Measurements from ENCODE around the gene PLPP3. TPM values are rescaled to one million over a fixed set of nuclear protein-coding genes. Genes with fewer than 3 reads are reported as not detected.

Gene PLPP3
- polyA plus RNA-seq, 2 donors, result 2.7 to 12.4 TPM

DNA sequence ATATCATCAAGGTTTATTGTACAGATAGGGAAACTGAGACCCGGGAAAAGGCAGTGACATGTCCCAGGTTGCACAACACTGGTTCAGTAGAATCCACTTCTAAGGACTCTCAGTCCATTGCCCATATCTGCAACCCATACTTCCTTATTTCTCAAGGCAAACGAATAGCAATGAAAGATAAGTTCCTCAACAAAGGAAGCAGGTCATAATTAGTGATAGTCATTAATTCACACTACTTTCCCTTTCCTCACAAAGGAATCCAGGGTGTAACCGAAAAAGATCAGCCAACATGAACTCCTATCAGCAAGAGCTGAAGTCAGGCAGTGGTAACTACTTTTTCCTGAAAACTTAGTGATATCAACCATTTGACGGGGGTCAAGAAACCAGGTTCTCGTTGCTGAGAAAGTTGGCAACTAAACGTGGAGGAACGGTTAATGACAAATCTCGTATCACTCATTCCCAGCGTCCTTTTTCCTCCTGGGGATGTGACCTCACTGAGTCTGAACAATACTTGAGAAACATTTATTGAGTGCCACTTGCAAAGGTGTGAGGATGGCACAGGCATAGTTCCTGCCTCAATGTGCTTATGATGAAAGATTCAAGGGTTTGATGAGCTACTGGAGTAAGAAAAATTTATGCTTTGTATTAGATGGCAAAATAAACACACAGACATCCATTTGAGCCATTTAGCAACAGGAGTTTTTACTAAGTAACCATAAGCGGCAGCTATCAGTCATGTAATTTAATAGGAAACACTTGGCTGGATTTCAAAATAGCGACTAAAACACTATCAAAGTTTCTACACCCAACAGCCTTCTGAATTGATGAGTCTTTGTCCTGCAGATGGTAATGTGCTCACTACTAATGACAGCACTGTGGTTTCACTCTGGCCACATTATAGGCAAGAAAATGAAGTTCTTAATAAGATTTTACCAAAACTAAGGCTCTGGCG, 82.3 kb downstream of the PLPP3 start:
- Histone ChIP-seq H3K4me1 (ENCODE audit: control insufficient read depth in 2 of 2, insufficient read depth in 2 of 2, low read length in 1 of 2) (peaks cover under 1 to 4% of the 10 kb centered on the region in 2 donors), H3K4me3 (ENCODE audit: low read depth in 1 of 2, low read length in 2 of 2) (no peak overlapping the region), H3K9me3 (ENCODE audit: control insufficient read depth in 2 of 2, insufficient read depth in 1 of 2, low read depth in 1 of 2, low read length in 1 of 2) (no peaks in the 10 kb centered on the region), H3K27me3 (ENCODE audit: control insufficient read depth in 1 of 2, insufficient read depth in 2 of 2, low read length in 2 of 2) (no peaks in the 10 kb centered on the region), H3K27ac (ENCODE audit: low read depth in 2 of 2, low read length in 1 of 2) (no peak overlapping the region), H3K36me3 (ENCODE audit: control insufficient read depth in 2 of 2, insufficient read depth in 2 of 2, low read length in 1 of 2) (peaks cover 3 to 12% of the 10 kb centered on the region in 2 donors)
- 62 to 75% methylated on average over 12 of the region's 12 CpGs for WGBS, 2 donors

DNA sequence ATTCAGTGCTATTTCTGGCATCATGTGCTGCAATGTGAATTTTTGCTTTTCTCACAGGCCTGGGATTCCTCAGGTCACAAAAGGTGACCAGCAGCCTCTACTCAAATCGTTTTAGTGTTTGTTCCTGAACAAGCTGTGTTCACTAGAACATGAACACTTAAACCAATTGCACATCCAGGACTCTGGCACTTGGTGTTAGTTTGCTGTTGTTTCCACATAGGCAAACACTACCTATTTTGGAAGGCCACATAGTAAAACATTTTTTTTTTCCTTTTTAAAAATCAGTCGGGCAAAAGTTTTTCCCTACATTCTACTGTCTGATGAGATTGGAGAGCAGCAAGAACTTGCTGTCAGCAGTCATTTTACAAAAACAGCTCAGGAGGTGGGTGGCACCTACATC, 83.2 kb downstream of the PLPP3 start:
- H3K4me3 ChIP-seq (ENCODE audit: low read depth in 1 of 2, low read length in 2 of 2), result no peak overlapping the region
- no peak overlapping the region for H3K27ac ChIP-seq (ENCODE audit: low read depth in 2 of 2, low read length in 1 of 2)
- H3K36me3 ChIP-seq (ENCODE audit: control insufficient read depth in 2 of 2, insufficient read depth in 2 of 2, low read length in 1 of 2), result peaks cover 3 to 12% of the 10 kb centered on the region in 2 donors
- peaks cover 2 to 9% of the 10 kb centered on the region in 2 donors for H3K4me1 ChIP-seq (ENCODE audit: control insufficient read depth in 2 of 2, insufficient read depth in 2 of 2, low read length in 1 of 2)
- H3K27me3 ChIP-seq (ENCODE audit: control insufficient read depth in 1 of 2, insufficient read depth in 2 of 2, low read length in 2 of 2), result no peaks in the 10 kb centered on the region
- WGBS, 2 donors, result 49 to 50% methylated on average over 2 of the region's 2 CpGs
- no peaks in the 10 kb centered on the region for H3K9me3 ChIP-seq (ENCODE audit: control insufficient read depth in 2 of 2, insufficient read depth in 1 of 2, low read depth in 1 of 2, low read length in 1 of 2)

DNA sequence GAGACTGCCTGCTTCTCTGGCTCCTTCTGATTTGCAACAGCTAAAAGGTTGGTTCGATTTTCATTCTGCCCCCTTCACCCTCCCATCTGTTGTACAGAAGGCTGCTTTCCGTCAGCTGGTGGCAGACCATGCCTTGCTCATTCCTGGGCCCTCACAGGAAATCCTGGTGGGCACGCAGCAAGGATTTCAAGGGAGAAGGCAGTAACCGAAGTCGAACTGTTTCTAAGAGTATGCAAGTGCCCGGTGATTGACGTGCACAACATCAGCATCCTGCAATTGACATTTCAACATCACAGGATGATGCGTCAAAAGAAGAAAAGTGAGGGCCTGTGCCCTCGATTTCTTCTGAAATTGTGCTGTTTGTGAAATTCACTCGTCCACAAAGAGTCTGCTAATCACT, 83.8 kb downstream of the PLPP3 start:
- Histone ChIP-seq H3K4me1 (ENCODE audit: control insufficient read depth in 2 of 2, insufficient read depth in 2 of 2, low read length in 1 of 2) (peaks cover 2 to 9% of the 10 kb centered on the region in 2 donors), H3K36me3 (ENCODE audit: control insufficient read depth in 2 of 2, insufficient read depth in 2 of 2, low read length in 1 of 2) (peaks cover 3 to 12% of the 10 kb centered on the region in 2 donors), H3K27ac (ENCODE audit: low read depth in 2 of 2, low read length in 1 of 2) (no peak overlapping the region), H3K4me3 (ENCODE audit: low read depth in 1 of 2, low read length in 2 of 2) (no peak overlapping the region), H3K27me3 (ENCODE audit: control insufficient read depth in 1 of 2, insufficient read depth in 2 of 2, low read length in 2 of 2) (no peaks in the 10 kb centered on the region), H3K9me3 (ENCODE audit: control insufficient read depth in 2 of 2, insufficient read depth in 1 of 2, low read depth in 1 of 2, low read length in 1 of 2) (no peaks in the 10 kb centered on the region)
- 83 to 86% methylated on average over 10 of the region's 10 CpGs for WGBS, 2 donors

GRCh38 chr1:56494306-56494705, 85.1 kb downstream of the PLPP3 start:
- H3K27me3 ChIP-seq (ENCODE audit: control insufficient read depth in 1 of 2, insufficient read depth in 2 of 2, low read length in 2 of 2), result no peaks in the 10 kb centered on the region
- no peak overlapping the region for H3K4me3 ChIP-seq (ENCODE audit: low read depth in 1 of 2, low read length in 2 of 2)
- H3K36me3 ChIP-seq (ENCODE audit: control insufficient read depth in 2 of 2, insufficient read depth in 2 of 2, low read length in 1 of 2), result peaks cover 3 to 8% of the 10 kb centered on the region in 2 donors
- peaks cover 2 to 9% of the 10 kb centered on the region in 2 donors for H3K4me1 ChIP-seq (ENCODE audit: control insufficient read depth in 2 of 2, insufficient read depth in 2 of 2, low read length in 1 of 2)
- 79 to 86% methylated on average over 5 of the region's 5 CpGs for WGBS, 2 donors
- H3K27ac ChIP-seq (ENCODE audit: low read depth in 2 of 2, low read length in 1 of 2), result no peak overlapping the region
- H3K9me3 ChIP-seq (ENCODE audit: control insufficient read depth in 2 of 2, insufficient read depth in 1 of 2, low read depth in 1 of 2, low read length in 1 of 2), result no peaks in the 10 kb centered on the region

- Histone ChIP-seq H3K27me3 (ENCODE audit: control insufficient read depth in 1 of 2, insufficient read depth in 2 of 2, low read length in 2 of 2) (no peaks in the 10 kb centered on the region), H3K27ac (ENCODE audit: low read depth in 2 of 2, low read length in 1 of 2) (no peak overlapping the region), H3K36me3 (ENCODE audit: control insufficient read depth in 2 of 2, insufficient read depth in 2 of 2, low read length in 1 of 2) (peaks cover 3 to 8% of the 10 kb centered on the region in 2 donors), H3K4me1 (ENCODE audit: control insufficient read depth in 2 of 2, insufficient read depth in 2 of 2, low read length in 1 of 2) (peaks cover 2 to 9% of the 10 kb centered on the region in 2 donors), H3K9me3 (ENCODE audit: control insufficient read depth in 2 of 2, insufficient read depth in 1 of 2, low read depth in 1 of 2, low read length in 1 of 2) (no peaks in the 10 kb centered on the region), H3K4me3 (ENCODE audit: low read depth in 1 of 2, low read length in 2 of 2) (no peak overlapping the region)
- 91 to 92% methylated on average over 2 of the region's 2 CpGs for WGBS, 2 donors
Measured at GRCh38 chr1:56493826-56494225, 85.5 kb downstream of the PLPP3 start.

DNA sequence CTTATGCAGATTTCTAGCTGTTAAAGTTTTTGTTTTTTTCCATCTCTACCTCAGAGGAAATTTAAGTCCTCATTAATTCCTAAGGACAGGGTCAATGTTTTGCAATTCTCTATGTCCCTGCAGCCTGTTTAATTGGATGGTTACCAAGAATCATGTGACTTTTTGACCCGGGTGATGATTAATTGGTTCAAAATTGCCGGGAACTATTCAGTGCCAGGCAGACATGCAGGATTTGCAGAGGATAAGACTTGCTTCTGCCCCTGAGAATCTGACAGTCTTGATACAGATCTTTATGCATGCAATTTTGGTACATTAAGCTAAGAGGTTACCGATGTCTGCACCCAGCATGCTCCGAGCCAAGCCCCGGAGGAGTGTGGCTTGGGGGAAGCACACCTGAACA, 87.9 kb downstream of the PLPP3 start:
- 32 to 34% methylated on average over 5 of the region's 5 CpGs for WGBS, 2 donors
- Histone ChIP-seq H3K36me3 (ENCODE audit: control insufficient read depth in 2 of 2, insufficient read depth in 2 of 2, low read length in 1 of 2) (peaks cover 3 to 8% of the 10 kb centered on the region in 2 donors), H3K4me3 (ENCODE audit: low read depth in 1 of 2, low read length in 2 of 2) (no peak overlapping the region), H3K4me1 (ENCODE audit: control insufficient read depth in 2 of 2, insufficient read depth in 2 of 2, low read length in 1 of 2) (peaks cover 2 to 9% of the 10 kb centered on the region in 2 donors), H3K27ac (ENCODE audit: low read depth in 2 of 2, low read length in 1 of 2) (no peak overlapping the region), H3K27me3 (ENCODE audit: control insufficient read depth in 1 of 2, insufficient read depth in 2 of 2, low read length in 2 of 2) (no peaks in the 10 kb centered on the region), H3K9me3 (ENCODE audit: control insufficient read depth in 2 of 2, insufficient read depth in 1 of 2, low read depth in 1 of 2, low read length in 1 of 2) (no peaks in the 10 kb centered on the region)

DNA sequence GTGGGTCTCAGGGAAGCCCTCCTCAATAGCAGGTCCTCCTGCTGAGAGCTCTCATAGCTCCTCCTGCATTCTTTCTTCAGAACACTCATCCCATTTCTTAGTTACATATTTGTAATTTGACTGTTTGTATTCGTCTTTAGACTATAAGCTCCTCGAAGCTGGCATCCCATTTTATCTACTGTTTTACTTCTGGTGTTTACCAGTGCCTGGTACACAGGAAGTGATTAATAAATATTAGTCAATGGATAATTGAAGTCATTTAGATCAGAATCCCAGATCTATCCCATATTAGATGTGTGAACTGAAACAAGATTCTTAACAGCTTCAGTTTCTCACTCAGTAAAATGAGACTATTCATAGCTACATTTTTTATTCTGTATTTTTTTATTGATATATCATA, 88.7 kb downstream of the PLPP3 start:
- Histone ChIP-seq H3K9me3 (ENCODE audit: control insufficient read depth in 2 of 2, insufficient read depth in 1 of 2, low read depth in 1 of 2, low read length in 1 of 2) (no peaks in the 10 kb centered on the region), H3K4me3 (ENCODE audit: low read depth in 1 of 2, low read length in 2 of 2) (no peak overlapping the region), H3K4me1 (ENCODE audit: control insufficient read depth in 2 of 2, insufficient read depth in 2 of 2, low read length in 1 of 2) (peaks cover 2 to 9% of the 10 kb centered on the region in 2 donors), H3K36me3 (ENCODE audit: control insufficient read depth in 2 of 2, insufficient read depth in 2 of 2, low read length in 1 of 2) (peaks cover 3 to 4% of the 10 kb centered on the region in 2 donors), H3K27ac (ENCODE audit: low read depth in 2 of 2, low read length in 1 of 2) (no peak overlapping the region), H3K27me3 (ENCODE audit: control insufficient read depth in 1 of 2, insufficient read depth in 2 of 2, low read length in 2 of 2) (no peaks in the 10 kb centered on the region)
- 66 to 68% methylated on average over 2 of the region's 2 CpGs for WGBS, 2 donors

- Histone ChIP-seq H3K27me3 (ENCODE audit: control insufficient read depth in 1 of 2, insufficient read depth in 2 of 2, low read length in 2 of 2) (no peaks in the 10 kb centered on the region), H3K27ac (ENCODE audit: low read depth in 2 of 2, low read length in 1 of 2) (no peak overlapping the region), H3K4me1 (ENCODE audit: control insufficient read depth in 2 of 2, insufficient read depth in 2 of 2, low read length in 1 of 2) (peaks cover 2 to 9% of the 10 kb centered on the region in 2 donors), H3K4me3 (ENCODE audit: low read depth in 1 of 2, low read length in 2 of 2) (no peak overlapping the region), H3K36me3 (ENCODE audit: control insufficient read depth in 2 of 2, insufficient read depth in 2 of 2, low read length in 1 of 2) (peaks cover 0 to 3% of the 10 kb centered on the region in 2 donors), H3K9me3 (ENCODE audit: control insufficient read depth in 2 of 2, insufficient read depth in 1 of 2, low read depth in 1 of 2, low read length in 1 of 2) (no peaks in the 10 kb centered on the region)
- 74 to 86% methylated on average over 8 of the region's 8 CpGs for WGBS, 2 donors
Measured at GRCh38 chr1:56489695-56490094, 89.7 kb downstream of the PLPP3 start.

- H3K9me3 ChIP-seq (ENCODE audit: control insufficient read depth in 2 of 2, insufficient read depth in 1 of 2, low read depth in 1 of 2, low read length in 1 of 2), result no peaks in the 10 kb centered on the region
- H3K27me3 ChIP-seq (ENCODE audit: control insufficient read depth in 1 of 2, insufficient read depth in 2 of 2, low read length in 2 of 2), result no peaks in the 10 kb centered on the region
- no peak overlapping the region for H3K4me3 ChIP-seq (ENCODE audit: low read depth in 1 of 2, low read length in 2 of 2)
- no peaks in the 10 kb centered on the region for H3K4me1 ChIP-seq (ENCODE audit: control insufficient read depth in 2 of 2, insufficient read depth in 2 of 2, low read length in 1 of 2)
- no peak overlapping the region for H3K27ac ChIP-seq (ENCODE audit: low read depth in 2 of 2, low read length in 1 of 2)
- H3K36me3 ChIP-seq (ENCODE audit: control insufficient read depth in 2 of 2, insufficient read depth in 2 of 2, low read length in 1 of 2), result no peaks in the 10 kb centered on the region
Measured at GRCh38 chr1:56484695-56485094, 94.7 kb downstream of the PLPP3 start.

DNA sequence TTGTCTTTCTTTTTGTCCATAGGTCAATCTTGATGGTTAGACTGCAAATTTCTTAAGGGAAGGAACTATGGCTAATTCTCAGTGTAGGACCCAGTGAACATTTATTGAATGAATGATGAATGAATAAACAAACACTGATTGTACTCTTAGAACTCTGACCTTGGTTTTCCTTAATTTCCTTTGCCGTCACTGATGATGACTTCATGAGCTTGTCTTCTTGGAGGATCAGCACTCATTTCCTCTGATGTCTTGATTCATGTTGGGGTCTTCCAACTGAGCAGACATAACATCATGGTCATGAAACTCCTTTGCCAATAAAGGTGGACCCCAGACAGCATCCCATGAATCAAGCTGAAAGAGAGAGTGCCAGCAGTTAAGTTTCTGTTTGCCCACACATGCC, 96.3 kb downstream of the PLPP3 start:
- 92 to 93% methylated on average over 1 of the region's 1 CpG for WGBS, 2 donors
- Histone ChIP-seq H3K27ac (ENCODE audit: low read depth in 2 of 2, low read length in 1 of 2) (no peak overlapping the region), H3K9me3 (ENCODE audit: control insufficient read depth in 2 of 2, insufficient read depth in 1 of 2, low read depth in 1 of 2, low read length in 1 of 2) (no peaks in the 10 kb centered on the region), H3K36me3 (ENCODE audit: control insufficient read depth in 2 of 2, insufficient read depth in 2 of 2, low read length in 1 of 2) (no peaks in the 10 kb centered on the region), H3K27me3 (ENCODE audit: control insufficient read depth in 1 of 2, insufficient read depth in 2 of 2, low read length in 2 of 2) (no peaks in the 10 kb centered on the region), H3K4me3 (ENCODE audit: low read depth in 1 of 2, low read length in 2 of 2) (no peak overlapping the region), H3K4me1 (ENCODE audit: control insufficient read depth in 2 of 2, insufficient read depth in 2 of 2, low read length in 1 of 2) (peaks cover 0 to 3% of the 10 kb centered on the region in 2 donors)
